Measurements from ENCODE around the gene TSHZ2.
"Not testable (repeated sequence)": the region's sequence is repeated elsewhere in the genome, so short reads cannot be mapped to it uniquely, and the experiment has no call there.

TSHZ2 gene

GRCh38 chr20:53360852-53361251 is 388.7 kb downstream of the TSHZ2 start:
- DNase-seq, result no peak

- no peak for DNase-seq
Measured at GRCh38 chr20:53362736-53363135, 390.6 kb downstream of the TSHZ2 start.

GRCh38 chr20:53364646-53365045 is 392.5 kb downstream of the TSHZ2 start:
- DNase-seq, result no peak

GRCh38 chr20:53365076-53365475 is 392.9 kb downstream of the TSHZ2 start:
- DNase-seq, result no peak

- DNase-seq, result no peak
Measured at GRCh38 chr20:53365539-53366075, 393.4 kb downstream of the TSHZ2 start.

GRCh38 chr20:53366928-53367327 is 394.8 kb downstream of the TSHZ2 start:
- DNase-seq, result not testable (repeated sequence)

- DNase-seq, result no peak
Measured at GRCh38 chr20:53369871-53370270, 397.7 kb downstream of the TSHZ2 start.

- no peak for DNase-seq
Measured at GRCh38 chr20:53370345-53370961, 398.3 kb downstream of the TSHZ2 start.

- no peak for DNase-seq
Measured at GRCh38 chr20:53371216-53371615, 399.1 kb downstream of the TSHZ2 start.

GRCh38 chr20:53376021-53376420 is 403.9 kb downstream of the TSHZ2 start:
- no peak for DNase-seq

- DNase-seq, result no peak
Measured at GRCh38 chr20:53379014-53379832, 407.1 kb downstream of the TSHZ2 start.

GRCh38 chr20:53379833-53380120 is 407.6 kb downstream of the TSHZ2 start:
- DNase-seq, result no peak

- no peak for DNase-seq
Measured at GRCh38 chr20:53381568-53382262, 409.6 kb downstream of the TSHZ2 start.

- DNase-seq, result no peak
Measured at GRCh38 chr20:53382263-53382844, 410.2 kb downstream of the TSHZ2 start.

- no peak for DNase-seq
Measured at GRCh38 chr20:53383916-53384315, 411.8 kb downstream of the TSHZ2 start.

- no peak for DNase-seq
Measured at GRCh38 chr20:53384392-53384791, 412.2 kb downstream of the TSHZ2 start.

- no peak for DNase-seq
Measured at GRCh38 chr20:53385941-53386767, 414.0 kb downstream of the TSHZ2 start.

GRCh38 chr20:53387983-53388675 is 416.0 kb downstream of the TSHZ2 start:
- DNase-seq, result no peak

- no peak for DNase-seq
Measured at GRCh38 chr20:53389516-53390300, 417.6 kb downstream of the TSHZ2 start.

- DNase-seq, result no peak
Measured at GRCh38 chr20:53390770-53391169, 418.6 kb downstream of the TSHZ2 start.

- DNase-seq, result no peak
Measured at GRCh38 chr20:53394433-53394832, 422.3 kb downstream of the TSHZ2 start.

Data from fibroblast of skin of scalp (primary cell).